GM23338 (cell line): Measurements from ENCODE around the gene TNFAIP1. TPM values are rescaled to one million over a fixed set of nuclear protein-coding genes. Genes with fewer than 3 reads are reported as not detected.

ENCODE experiments used
- ATAC-seq: fragments of 200-7000 bp; cut with Tn5 transposase; 3 replicates; pipeline ENCODE4 v1.9.1; 2020
- DNase-seq: peaks from one replicate; pipeline ENCODE4 v3.0.0-alpha.2; 2015; ENCODE audit warnings: low spot score
- H2AFZ ChIP-seq: fragments of 200-600 bp; sonication (generic); 2 replicates; pipeline ENCODE4 v1.8.0; 2016; ENCODE audit warnings: antibody characterized with exemption, mild to moderate bottlenecking, moderate library complexity
- H3F3A ChIP-seq: fragments of 200-600 bp; sonication (generic); replicated peaks from 2 replicates; pipeline ENCODE4 v1.8.0; 2017; ENCODE audit warnings: antibody characterized with exemption, mixed run types, low read depth
- H3K27ac ChIP-seq: fragments of 200-600 bp; sonication (generic); 2 replicates; pipeline ENCODE4 v1.6.1; 2016; ENCODE audit warnings: low read depth
- H3K27me3 ChIP-seq: fragments of 200-600 bp; sonication (generic); 2 replicates; pipeline ENCODE4 v1.8.0; 2016; ENCODE audit warnings: mild to moderate bottlenecking, mixed run types, moderate library complexity; ENCODE audit not compliant: insufficient read depth
- H3K36me3 ChIP-seq: fragments of 200-600 bp; sonication (generic); 2 replicates; pipeline ENCODE4 v1.8.0; 2016; ENCODE audit warnings: mild to moderate bottlenecking; ENCODE audit not compliant: insufficient read depth
- H3K4me1 ChIP-seq: fragments of 200-600 bp; sonication (generic); 2 replicates; pipeline ENCODE4 v1.8.0; 2016; ENCODE audit warnings: mild to moderate bottlenecking, moderate library complexity; ENCODE audit not compliant: insufficient read depth
- H3K4me2 ChIP-seq: fragments of 200-600 bp; sonication (generic); 2 replicates; pipeline ENCODE4 v1.7.1; 2017; ENCODE audit warnings: mixed run types
- H3K4me3 ChIP-seq: fragments of 200-600 bp; sonication (generic); 2 replicates; pipeline ENCODE4 v1.6.1; 2016; ENCODE audit warnings: mixed run types
- H3K79me2 ChIP-seq: fragments of 200-600 bp; sonication (generic); replicated peaks from 2 replicates; pipeline ENCODE4 v1.8.0; 2017; ENCODE audit warnings: mild to moderate bottlenecking; ENCODE audit not compliant: insufficient read depth
- H3K9me2 ChIP-seq: fragments of 200-600 bp; sonication (generic); 2 replicates; pipeline ENCODE4 v1.8.0; 2017; ENCODE audit not compliant: insufficient read depth
- H4K20me1 ChIP-seq: fragments of 200-600 bp; sonication (generic); replicated peaks from 2 replicates; pipeline ENCODE4 v1.8.0; 2017; ENCODE audit warnings: mild to moderate bottlenecking; ENCODE audit not compliant: insufficient read depth
- H3K27ac Mint-ChIP-seq: 2 replicates; pipeline ENCODE4 v1.8.0; 2020; ENCODE audit warnings: inconsistent platforms, mild to moderate bottlenecking, moderate library complexity, mixed read lengths
- H3K27me3 Mint-ChIP-seq: 3 replicates; pipeline ENCODE4 v1.8.0; 2022; ENCODE audit warnings: low read depth, mild to moderate bottlenecking, moderate library complexity, mixed read lengths, inconsistent platforms; ENCODE audit not compliant: insufficient read depth, poor library complexity
- H3K36me3 Mint-ChIP-seq: 3 replicates; pipeline ENCODE4 v1.8.0; 2021; ENCODE audit warnings: low read depth, mild to moderate bottlenecking, inconsistent platforms, moderate library complexity, mixed read lengths
- H3K4me1 Mint-ChIP-seq: 3 replicates; pipeline ENCODE4 v1.8.0; 2020; ENCODE audit warnings: mild to moderate bottlenecking, inconsistent platforms, mixed read lengths
- H3K4me3 Mint-ChIP-seq: 3 replicates; pipeline ENCODE4 v1.8.0; 2021; ENCODE audit warnings: moderate library complexity, mild to moderate bottlenecking, inconsistent platforms, mixed read lengths
- H3K9me3 Mint-ChIP-seq: 3 replicates; pipeline ENCODE4 v1.8.0; 2020; ENCODE audit warnings: moderate library complexity, mild to moderate bottlenecking, inconsistent platforms, mixed read lengths
- CREB1 ChIP-seq: fragments of 250-450 bp; sonication (Bioruptor Pico); IDR thresholded peaks from 2 replicates; pipeline ENCODE4 v1.5.0; 2020; ENCODE audit warnings: low read depth, mild to moderate bottlenecking, moderate library complexity
- EZH2 ChIP-seq: fragments of 200-600 bp; sonication (generic); IDR thresholded peaks from one replicate; pipeline ENCODE4 v1.8.0; 2017; ENCODE audit warnings: antibody characterized with exemption, mild to moderate bottlenecking, low read depth; ENCODE audit not compliant: unreplicated experiment
- EZH2phosphoT487 ChIP-seq: fragments of 200-600 bp; sonication (generic); IDR thresholded peaks from one replicate; pipeline ENCODE4 v1.8.1; 2018; ENCODE audit warnings: antibody characterized with exemption; ENCODE audit not compliant: unreplicated experiment
- JUNB ChIP-seq: IDR thresholded peaks from one replicate; pipeline ENCODE4 v1.6.1; 2016; ENCODE audit warnings: antibody characterized with exemption; ENCODE audit not compliant: unreplicated experiment
- NANOG ChIP-seq: IDR thresholded peaks from 2 replicates; pipeline ENCODE4 v1.6.1; 2016; ENCODE audit warnings: antibody characterized with exemption, borderline replicate concordance
- POLR2AphosphoS5 ChIP-seq: IDR thresholded peaks from 2 replicates; pipeline ENCODE4 v1.6.1; 2016; ENCODE audit warnings: antibody characterized with exemption, low read depth
- REST ChIP-seq: IDR thresholded peaks from one replicate; pipeline ENCODE4 v1.6.1; 2018; ENCODE audit warnings: antibody characterized with exemption; ENCODE audit not compliant: unreplicated experiment
- STAT1 ChIP-seq: IDR thresholded peaks from one replicate; pipeline ENCODE4 v1.6.1; 2016; ENCODE audit warnings: antibody characterized with exemption; ENCODE audit not compliant: unreplicated experiment
- ZNF114 ChIP-seq: fragments of 250-450 bp; sonication (Bioruptor Pico); IDR thresholded peaks from 2 replicates; pipeline ENCODE4 v1.5.0; 2020; ENCODE audit warnings: mild to moderate bottlenecking, moderate library complexity
- ZNF331 ChIP-seq: fragments of 250-450 bp; sonication (Bioruptor Pico); IDR thresholded peaks from 2 replicates; pipeline ENCODE4 v1.5.0; 2020; ENCODE audit warnings: low read depth, mild to moderate bottlenecking, moderate library complexity
- ZNF462 ChIP-seq: fragments of 250-450 bp; sonication (Bioruptor Pico); IDR thresholded peaks from 2 replicates; pipeline ENCODE4 v1.5.0; 2020; ENCODE audit warnings: mild to moderate bottlenecking, moderate library complexity
- polyA plus RNA-seq: library from polyadenylated mRNA; unstranded; fragments of >200 nt; fragmentation: Nextera tagmentation; extraction: Ambion mirVana; gene quantifications from 2 replicates; pipeline ENCODE4 v1.2.1, GENCODE V29; 2016
- total RNA-seq: library from RNA; depleted of rRNA; stranded (reverse); fragments of >200 nt; shearing (Covaris generic); gene quantifications from 2 replicates; pipeline ENCODE4 v1.2.3, GENCODE V29; 2014
- TF ChIP-seq, protein P1 (sequence below): IDR thresholded peaks from 2 replicates; pipeline ENCODE4 v1.6.1; 2016; ENCODE audit warnings: antibody characterized with exemption
- TF ChIP-seq, protein P2 (sequence below), 2 experiments: fragments of 200-600 bp in 1 of 2; sonication (generic) in 1 of 2; conservative IDR thresholded peaks; 2 replicates each; pipeline versions ENCODE4 v1.5.1 to v1.6.1; 2016 to 2017; ENCODE audit warnings: antibody characterized with exemption in 2 of 2, low read depth in 2 of 2, mild to moderate bottlenecking in 2 of 2, moderate library complexity in 1 of 2

Gene TNFAIP1
- total and polyA plus RNA-seq, 2 experiments from 2014 or later = 6.3 to 13.1 TPM

DNA sequence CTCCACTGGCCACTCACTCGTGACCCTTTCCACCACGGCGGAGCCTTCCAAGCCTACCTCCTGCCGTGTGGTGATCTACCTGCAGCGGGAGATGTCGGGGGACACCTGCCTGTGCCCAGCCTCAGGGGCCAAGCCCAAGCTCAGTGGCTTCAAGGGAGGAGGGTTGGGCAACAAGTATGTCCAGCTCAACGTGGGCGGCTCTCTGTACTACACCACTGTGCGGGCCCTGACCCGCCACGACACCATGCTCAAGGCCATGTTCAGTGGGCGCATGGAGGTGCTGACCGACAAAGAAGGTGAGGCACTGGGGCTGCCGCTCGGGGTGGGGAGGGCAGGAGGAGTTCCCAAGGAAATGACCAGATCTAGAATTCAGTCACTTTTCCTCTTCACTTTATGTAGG, 3.9 kb downstream of the TNFAIP1 start:
- Histone ChIP-seq H4K20me1 (no peaks in the 10 kb centered on the region), H3K27me3 (no peaks in the 10 kb centered on the region), H3K9me2 (no peaks in the 10 kb centered on the region), H2AFZ (no peak overlapping the region), H3K27ac (no peak overlapping the region), H3K4me1 (peaks cover 10% of the 10 kb centered on the region), H3K4me3 (no peak overlapping the region), H3K4me2 (no peak overlapping the region), H3F3A (no peaks in the 10 kb centered on the region), H3K79me2 (peaks cover 22% of the 10 kb centered on the region), H3K36me3 (peaks cover 8% of the 10 kb centered on the region)
- DNase-seq (no peak), ATAC-seq (no peak)
- Mint-ChIP-seq H3K27me3 (peaks cover 15% of the 10 kb centered on the region), H3K4me1 (peaks cover 17% of the 10 kb centered on the region), H3K36me3 (peaks cover 15% of the 10 kb centered on the region), H3K27ac (no peak overlapping the region), H3K4me3 (no peak overlapping the region), H3K9me3 (no peaks in the 10 kb centered on the region)
- TF ChIP-seq JUNB (no peak), ZNF331 (CRISPR knock-in tag) (no peak), ZNF114 (CRISPR knock-in tag) (no peak), STAT1 (no peak), EZH2 (no peak), EZH2phosphoT487 (no peak), ZNF462 (CRISPR knock-in tag) (no peak), REST (no peak), NANOG (no peak), CREB1 (CRISPR knock-in tag) (no peak), POLR2AphosphoS5 (no peak)
- TF ChIP-seq, protein P1, sequence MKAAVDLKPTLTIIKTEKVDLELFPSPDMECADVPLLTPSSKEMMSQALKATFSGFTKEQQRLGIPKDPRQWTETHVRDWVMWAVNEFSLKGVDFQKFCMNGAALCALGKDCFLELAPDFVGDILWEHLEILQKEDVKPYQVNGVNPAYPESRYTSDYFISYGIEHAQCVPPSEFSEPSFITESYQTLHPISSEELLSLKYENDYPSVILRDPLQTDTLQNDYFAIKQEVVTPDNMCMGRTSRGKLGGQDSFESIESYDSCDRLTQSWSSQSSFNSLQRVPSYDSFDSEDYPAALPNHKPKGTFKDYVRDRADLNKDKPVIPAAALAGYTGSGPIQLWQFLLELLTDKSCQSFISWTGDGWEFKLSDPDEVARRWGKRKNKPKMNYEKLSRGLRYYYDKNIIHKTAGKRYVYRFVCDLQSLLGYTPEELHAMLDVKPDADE = no peak
- TF ChIP-seq, protein P2, sequence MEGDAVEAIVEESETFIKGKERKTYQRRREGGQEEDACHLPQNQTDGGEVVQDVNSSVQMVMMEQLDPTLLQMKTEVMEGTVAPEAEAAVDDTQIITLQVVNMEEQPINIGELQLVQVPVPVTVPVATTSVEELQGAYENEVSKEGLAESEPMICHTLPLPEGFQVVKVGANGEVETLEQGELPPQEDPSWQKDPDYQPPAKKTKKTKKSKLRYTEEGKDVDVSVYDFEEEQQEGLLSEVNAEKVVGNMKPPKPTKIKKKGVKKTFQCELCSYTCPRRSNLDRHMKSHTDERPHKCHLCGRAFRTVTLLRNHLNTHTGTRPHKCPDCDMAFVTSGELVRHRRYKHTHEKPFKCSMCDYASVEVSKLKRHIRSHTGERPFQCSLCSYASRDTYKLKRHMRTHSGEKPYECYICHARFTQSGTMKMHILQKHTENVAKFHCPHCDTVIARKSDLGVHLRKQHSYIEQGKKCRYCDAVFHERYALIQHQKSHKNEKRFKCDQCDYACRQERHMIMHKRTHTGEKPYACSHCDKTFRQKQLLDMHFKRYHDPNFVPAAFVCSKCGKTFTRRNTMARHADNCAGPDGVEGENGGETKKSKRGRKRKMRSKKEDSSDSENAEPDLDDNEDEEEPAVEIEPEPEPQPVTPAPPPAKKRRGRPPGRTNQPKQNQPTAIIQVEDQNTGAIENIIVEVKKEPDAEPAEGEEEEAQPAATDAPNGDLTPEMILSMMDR (conservative IDR thresholded peaks at IDR 0.05; ENCODE audit: low read depth in 2 of 2) = no peak
